COLO668 (cell line): ENCODE results near the gene TEX12.
"Not testable (repeated sequence)": the region's sequence is repeated elsewhere in the genome, so short reads cannot be mapped to it uniquely, and the experiment has no call there.

ENCODE experiments used
- DNase-seq: peaks from one replicate; lab custom pipeline; 2025; ENCODE audit not compliant: unreplicated experiment; lab: John Stamatoyannopoulos, UW

Gene TEX12

DNA sequence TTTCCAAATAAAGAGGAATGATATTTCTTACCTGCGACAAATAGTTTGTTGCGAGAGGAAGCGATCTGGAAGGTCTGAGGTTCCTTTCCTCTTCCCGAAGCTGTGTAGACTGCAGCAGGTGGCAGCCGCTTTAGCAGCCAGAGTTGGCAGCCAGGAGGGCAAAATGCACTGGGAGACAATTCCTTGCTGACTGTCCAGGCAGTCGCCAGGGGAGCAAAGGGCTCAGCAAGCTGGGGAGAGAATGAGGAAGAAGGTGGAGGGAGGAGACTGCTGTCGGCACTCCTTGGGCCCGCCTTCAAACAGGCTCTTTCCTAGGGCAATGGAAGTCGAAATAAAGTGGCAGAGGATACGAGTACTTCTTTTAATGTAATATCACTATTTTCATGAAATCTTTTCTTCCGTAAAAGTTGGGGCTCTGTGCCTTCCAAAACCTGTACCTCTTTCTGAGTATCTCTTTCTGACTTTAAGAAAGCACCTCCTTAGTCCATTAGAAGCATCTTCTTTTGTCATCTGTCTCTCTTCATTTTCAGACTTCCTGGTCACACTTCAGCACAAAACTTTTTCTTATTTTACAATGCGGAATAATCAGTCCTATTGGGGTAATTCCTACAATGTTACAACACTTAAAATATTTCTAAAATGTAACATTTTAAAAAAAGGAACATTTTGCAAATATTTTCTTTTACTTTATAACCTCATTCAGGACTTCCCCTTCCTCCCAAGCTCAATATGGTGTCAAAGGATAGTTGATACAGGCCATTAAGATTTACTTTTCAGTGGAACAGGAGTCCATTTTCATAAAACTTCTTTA is 3.1 kb upstream of the TEX12 start, which contains the start of gene IL18:
Gene IL18 (minus strand): TSS at position 220 of the 811 bp plus-strand sequence. CDS start 9,041 bp downstream, outside the sequence.
- DNase-seq = no peak

- DNase-seq = no peak
These were observed 2.1 kb upstream of the TEX12 start for GRCh38 chr11:112165049-112165448.

GRCh38 chr11:112166562-112166961 is 610 bp upstream of the TEX12 start:
- no peak for DNase-seq

DNA sequence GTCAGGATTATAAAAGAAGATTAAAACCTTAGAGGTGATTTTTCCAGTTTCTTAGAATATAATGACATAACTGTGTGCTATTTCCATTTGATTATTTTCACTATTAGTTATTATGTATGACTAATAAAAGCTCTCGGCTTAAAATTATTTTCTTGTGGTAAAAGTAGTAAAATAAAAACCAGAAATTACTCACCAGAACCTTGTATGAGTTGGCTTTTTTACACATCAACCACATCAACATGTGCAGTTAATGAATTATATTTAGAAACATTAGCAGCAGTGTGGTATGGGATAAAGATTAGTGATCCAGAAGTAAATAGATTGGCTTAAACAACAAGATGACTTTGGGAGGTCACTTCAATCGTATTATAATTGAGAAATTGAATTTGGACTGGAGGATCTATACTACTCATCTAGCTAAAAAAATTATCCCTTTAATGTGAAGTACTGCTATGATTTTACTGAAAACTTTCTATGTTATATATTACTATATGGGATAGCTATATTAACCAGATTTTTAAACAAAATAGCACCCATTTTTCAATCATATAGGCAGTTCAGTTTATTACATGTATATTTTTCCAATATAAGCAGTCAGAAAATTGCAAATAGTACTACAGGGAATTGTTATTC is 5.3 kb downstream of the TEX12 start:
- DNase-seq = no peak

GRCh38 chr11:112173152-112173551 is 6.0 kb downstream of the TEX12 start:
- DNase-seq = no peak

DNA sequence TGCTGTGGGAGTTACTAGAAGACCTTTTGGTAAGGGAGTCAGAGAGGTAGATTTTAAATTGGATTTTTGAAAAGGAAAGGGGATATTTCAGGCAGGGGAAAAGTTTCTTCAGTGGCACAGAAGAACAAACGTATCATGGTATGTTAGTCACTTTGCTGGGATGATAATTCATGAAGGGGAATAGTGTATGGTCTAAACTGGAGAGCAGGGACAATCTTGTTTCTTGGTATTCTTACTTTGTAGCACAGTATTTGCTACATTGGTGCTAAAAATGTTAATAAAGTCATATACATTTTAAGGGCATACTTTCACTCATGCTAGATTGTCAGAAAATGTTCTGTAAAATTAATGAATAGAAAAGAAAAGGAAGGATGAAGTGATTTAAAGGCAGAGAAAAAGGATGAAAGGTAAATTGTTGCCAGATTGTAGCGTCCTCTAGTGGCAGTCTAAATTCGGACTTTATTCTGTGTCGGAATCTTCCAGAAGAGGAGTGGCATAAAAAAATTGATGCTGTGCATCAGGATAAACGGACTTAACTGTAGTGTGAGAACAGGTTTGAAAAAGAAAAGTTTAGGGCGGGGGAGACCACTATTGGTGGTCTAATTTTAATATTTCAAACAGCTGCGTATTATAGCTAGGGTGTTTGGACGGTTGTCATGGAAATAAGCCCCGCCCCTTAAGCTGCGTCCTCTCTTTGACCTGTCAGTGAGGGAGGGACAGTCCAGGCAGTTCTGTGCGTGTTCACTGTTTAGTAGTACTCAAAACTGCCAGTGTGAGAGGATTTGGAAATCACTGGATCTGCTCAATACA is 7.8 kb downstream of the TEX12 start, which contains the start of gene BCO2:
Gene BCO2 (plus strand): TSS at position 724 of the 810 bp plus-strand sequence. CDS start 90 bp downstream, outside the sequence.
- DNase-seq = peak; percentile 39

- no peak for DNase-seq
These were observed 8.4 kb downstream of the TEX12 start for GRCh38 chr11:112175599-112175952.

DNA sequence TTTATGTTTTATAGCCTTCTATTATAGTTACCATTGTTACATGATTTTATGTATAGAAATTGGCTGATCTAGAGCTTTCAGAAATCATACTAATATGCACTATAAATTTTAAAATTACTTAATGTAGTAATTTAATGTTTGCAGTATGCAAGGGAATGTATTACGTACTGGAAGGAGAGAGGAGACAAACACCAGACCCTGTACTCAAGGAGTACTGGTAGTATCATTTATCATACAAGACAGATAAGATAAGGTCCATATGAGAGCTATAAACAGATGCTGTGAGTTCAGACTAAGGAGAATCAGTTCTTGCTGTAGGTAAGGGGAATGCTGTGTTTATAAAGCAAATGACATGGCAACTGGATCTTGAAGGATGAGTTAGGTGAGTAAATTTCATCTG is 8.9 kb downstream of the TEX12 start:
- DNase-seq = no peak

DNA sequence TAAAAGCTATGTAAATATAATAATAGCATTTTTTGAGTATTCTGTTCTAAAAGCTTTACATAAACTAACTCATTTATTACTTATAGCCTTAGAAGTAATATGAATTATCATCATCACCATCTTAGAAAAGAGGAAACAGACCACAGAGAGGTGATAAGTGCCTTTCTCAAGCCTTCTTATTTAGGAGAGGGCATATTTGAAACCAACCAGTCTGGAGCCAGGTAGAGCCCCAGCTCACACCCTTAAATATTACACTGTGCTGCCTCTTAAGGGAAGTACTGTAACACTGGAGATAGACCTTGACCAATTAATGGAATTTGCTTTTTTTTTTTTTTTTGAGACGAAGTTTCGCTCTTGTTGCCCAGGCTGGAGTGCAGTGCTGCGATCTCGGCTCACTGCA is 10.4 kb downstream of the TEX12 start:
- DNase-seq = no peak

DNA sequence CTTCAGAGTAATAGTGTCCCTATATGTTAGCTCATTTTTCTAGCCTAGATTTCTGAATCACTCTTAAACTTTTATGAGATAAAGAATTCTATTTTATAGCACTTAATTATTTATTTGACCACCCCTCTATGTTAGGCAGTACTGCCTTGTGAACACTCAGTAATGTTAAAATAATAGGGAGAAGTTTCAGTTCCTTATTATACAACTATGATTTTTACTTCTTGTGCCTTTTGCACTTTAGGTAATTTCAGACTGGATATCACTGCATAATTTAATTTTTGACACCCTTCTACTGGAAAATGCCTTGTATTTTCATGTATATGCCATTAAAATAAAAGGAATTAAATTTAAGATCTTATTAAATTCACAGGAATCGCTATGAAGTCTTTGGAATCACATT is 11.3 kb downstream of the TEX12 start:
- DNase-seq = no peak

DNA sequence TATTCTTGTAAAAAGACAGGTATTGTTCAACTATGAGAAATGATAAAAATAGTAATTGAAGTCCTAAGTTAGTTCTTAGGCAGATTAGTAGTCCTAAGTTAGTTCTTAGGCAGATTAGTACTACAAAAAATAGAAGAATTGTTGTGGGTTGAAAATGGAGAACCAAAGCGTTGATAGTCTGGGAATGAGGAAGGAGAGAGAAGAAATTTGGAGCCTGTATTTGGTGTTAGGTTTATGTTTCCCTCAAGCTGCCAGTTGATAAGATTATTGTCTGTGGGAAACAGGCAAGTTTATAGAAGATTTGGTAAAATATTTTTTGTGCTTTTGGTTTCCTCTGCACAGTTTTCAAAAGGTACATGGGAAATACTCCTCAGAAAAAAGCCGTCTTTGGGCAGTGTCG is 11.8 kb downstream of the TEX12 start:
- DNase-seq = no peak

DNA sequence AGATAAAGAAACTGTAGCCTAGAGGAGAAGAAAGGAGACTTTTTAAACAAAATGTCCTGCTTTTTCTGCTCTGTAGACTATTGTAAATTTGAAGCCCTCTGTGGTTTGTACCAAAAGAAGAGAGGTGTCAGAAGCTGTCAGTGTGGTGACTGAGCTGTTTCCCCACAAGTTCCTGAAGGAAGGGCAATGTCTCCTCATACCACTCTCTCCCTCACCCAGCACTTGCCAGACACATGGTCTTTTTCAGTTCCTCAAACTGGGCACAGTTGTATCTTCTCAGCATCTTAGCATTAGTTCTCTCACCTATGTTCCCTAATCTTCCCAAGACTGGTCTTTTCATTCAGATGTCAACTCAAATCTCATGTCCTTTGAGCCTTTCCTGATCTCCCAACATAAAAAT is 12.4 kb downstream of the TEX12 start:
- no peak for DNase-seq

DNA sequence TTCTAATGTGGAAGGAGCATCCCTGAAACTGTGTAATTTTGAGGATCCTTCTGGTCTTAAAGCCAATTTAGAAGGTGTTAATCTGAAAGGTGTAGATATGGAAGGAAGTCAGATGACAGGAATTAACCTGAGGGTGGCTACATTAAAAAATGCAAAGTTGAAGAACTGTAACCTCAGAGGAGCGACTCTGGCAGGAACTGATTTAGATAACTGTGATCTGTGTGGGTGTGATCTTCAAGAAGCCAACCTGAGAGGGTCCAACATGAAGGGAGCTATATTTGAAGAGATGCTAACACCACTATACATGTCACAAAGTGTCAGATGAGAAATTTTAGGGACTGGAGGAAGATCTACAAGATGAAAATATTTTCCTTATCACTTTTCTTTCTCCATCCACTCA is 15.7 kb downstream of the TEX12 start:
- no peak for DNase-seq

DNA sequence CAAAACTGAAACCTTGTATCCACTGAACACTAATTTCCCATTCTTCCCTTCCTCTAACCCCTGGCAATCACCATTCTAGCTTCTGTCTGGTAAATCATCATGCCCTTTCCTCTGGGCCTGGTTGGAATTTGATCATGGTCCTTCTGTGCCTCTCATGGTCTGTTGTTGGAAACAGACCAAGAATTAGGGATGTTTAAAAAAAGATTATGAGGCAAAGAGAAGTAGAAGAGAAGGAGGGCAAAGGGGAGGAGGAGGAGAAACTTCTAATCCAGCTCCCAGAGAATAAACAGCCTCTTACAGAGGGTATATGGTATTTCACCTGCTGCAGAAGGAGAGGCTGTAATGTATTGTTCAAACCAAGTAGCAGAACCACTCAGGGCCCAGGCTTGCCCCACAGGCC is 18.7 kb downstream of the TEX12 start:
- DNase-seq = no peak

DNA sequence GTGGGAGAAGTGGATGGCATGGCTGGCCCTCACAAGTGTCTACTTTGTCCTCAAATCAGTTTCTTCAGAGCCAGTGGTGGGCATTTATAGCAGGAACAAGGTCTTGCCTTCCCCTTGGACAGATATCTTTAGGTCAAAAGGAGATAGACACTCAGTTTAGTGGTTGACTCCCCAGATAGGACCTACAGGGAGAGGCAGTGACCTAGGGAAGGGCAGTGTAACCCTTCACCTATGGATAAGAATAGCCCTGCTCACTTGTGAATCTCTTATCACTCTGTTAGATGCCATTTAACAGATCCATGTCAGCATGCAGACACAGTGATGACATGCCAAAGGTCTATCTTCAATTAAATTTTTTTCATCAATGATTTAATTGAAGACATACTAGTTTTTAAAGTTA is 19.1 kb downstream of the TEX12 start:
- DNase-seq = no peak

DNA sequence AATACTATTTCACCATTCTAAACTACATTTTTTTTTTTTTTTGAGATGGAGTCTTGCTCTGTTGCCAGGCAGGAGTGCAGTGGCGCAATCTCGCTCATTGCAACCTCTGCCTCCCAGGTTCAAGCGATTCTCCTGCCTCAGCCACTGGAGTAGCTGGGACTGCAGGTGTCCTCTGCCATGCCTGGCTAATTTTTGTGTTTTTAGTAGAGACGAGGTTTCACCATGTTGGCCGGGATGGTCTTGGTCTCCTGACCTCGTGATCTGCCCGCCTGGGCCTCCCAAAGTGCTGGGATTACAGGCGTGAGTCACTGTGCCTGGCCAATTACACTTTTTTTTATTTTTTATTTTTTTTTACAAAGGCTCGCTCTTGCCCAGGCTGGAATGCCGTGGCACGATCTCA is 27.9 kb downstream of the TEX12 start:
- not testable (repeated sequence) for DNase-seq

- DNase-seq = no peak
These were observed 28.8 kb downstream of the TEX12 start for GRCh38 chr11:112195951-112196351.

DNA sequence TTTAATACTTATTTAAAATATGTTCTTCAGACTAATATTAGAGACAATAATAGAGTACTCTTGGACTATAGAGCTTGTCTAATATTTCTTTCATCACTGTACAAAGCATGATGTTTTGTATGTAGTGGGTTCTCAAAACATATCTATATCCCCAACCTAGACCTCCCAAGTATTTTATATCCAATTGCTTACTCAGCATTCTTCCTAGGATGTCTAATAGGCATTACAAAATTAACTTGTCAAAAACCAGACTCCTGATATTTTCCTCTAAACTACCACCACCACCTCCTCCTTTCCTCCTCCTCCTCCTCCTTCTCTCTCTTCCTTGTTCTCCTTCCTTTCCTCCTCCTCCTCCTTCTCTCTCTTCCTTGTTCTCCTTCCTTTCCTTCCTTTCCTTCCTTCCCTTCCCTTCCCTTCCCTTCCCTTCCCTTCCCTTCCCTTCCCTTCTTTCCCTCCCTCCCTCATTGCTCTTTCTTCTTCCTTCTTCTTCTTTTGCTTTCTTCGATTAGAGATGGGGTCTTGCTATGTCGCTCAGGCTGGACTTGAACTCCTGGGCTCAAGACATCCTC is 29.4 kb downstream of the TEX12 start:
- DNase-seq = no peak

GRCh38 chr11:112199101-112199500 is 31.9 kb downstream of the TEX12 start:
- DNase-seq = not testable (repeated sequence)

DNA sequence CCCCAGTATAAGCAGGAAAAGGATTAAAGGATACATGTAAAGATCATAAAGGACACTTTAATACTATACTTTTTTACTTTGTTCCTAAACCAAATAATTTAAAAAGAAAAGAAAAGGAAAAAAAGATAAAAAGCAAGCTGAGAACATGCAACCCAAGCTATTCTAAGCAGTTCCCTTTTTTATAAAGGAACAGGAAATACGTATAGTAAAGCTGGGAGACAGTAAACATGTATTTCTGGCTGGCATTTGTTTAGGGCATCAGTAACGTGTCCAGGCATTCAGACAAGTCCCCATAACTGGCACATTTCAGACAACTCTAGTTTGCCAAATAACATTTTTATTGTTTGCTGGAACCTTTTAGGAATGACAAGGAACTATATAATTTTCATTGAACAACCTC is 33.1 kb downstream of the TEX12 start:
- no peak for DNase-seq

- no peak for DNase-seq
These were observed 38.9 kb downstream of the TEX12 start for GRCh38 chr11:112206071-112206470.
